WTC11 (cell line): ENCODE results near the gene VWF. TPM values are rescaled to one million over a fixed set of nuclear protein-coding genes. Genes with fewer than 3 reads are reported as not detected.

Experiments
- ATAC-seq: fragments of 200-7000 bp; cut with Tn5 transposase; 2 replicates; pipeline ENCODE4 v1.10.0; 2021; ENCODE audit warnings: mild to moderate bottlenecking, moderate library complexity
- CTCF ChIA-PET: fragments of 300-600 bp; sonication (Branson Sonifier 250); formaldehyde crosslinking; loops from one replicate; lab custom pipeline; 2021; ENCODE audit warnings: antibody characterized with exemption; lab: Charles Lee
- POLR2A ChIA-PET: fragments of 350-600 bp; sonication (Branson Sonifier 250); formaldehyde crosslinking; loops from one replicate; lab custom pipeline; 2021; ENCODE audit warnings: antibody characterized with exemption; lab: Charles Lee
- DNase-seq: peaks from one replicate; pipeline ENCODE4 v3.0.0; 2021; ENCODE audit warnings: low spot score
- H3K27ac Mint-ChIP-seq: 2 replicates; pipeline ENCODE4 v1.8.0; 2021; ENCODE audit warnings: mixed read lengths
- H3K27me3 Mint-ChIP-seq: 2 replicates; pipeline ENCODE4 v1.8.0; 2021; ENCODE audit warnings: low read depth, mild to moderate bottlenecking, moderate library complexity, mixed read lengths
- H3K36me3 Mint-ChIP-seq: 2 replicates; pipeline ENCODE4 v1.8.0; 2021; ENCODE audit warnings: mixed read lengths
- H3K4me1 Mint-ChIP-seq: 2 replicates; pipeline ENCODE4 v1.8.0; 2022; ENCODE audit warnings: mixed read lengths
- H3K4me3 Mint-ChIP-seq: 2 replicates; pipeline ENCODE4 v1.8.0; 2021; ENCODE audit warnings: mild to moderate bottlenecking, moderate library complexity, mixed read lengths
- H3K9me3 Mint-ChIP-seq: 2 replicates; pipeline ENCODE4 v1.8.0; 2021; ENCODE audit warnings: mixed read lengths
- ETV6 ChIP-seq: sonication (generic); formaldehyde crosslinking; IDR thresholded peaks from 2 replicates; pipeline ENCODE4 v1.8.1; 2022; ENCODE audit warnings: mild to moderate bottlenecking, missing genetic modification reagents
- GRHL2 ChIP-seq: fragments of 250-450 bp; sonication (Bioruptor Pico); IDR thresholded peaks from 2 replicates; pipeline ENCODE4 v1.8.0; 2022; ENCODE audit warnings: mild to moderate bottlenecking, moderate library complexity; ENCODE audit not compliant: insufficient replicate concordance, severe bottlenecking
- IRF2 ChIP-seq: sonication (generic); formaldehyde crosslinking; IDR thresholded peaks from 2 replicates; pipeline ENCODE4 v1.8.0; 2022; ENCODE audit warnings: low read depth, missing genetic modification reagents, borderline replicate concordance
- MYBL2 ChIP-seq: sonication (generic); formaldehyde crosslinking; IDR thresholded peaks from 2 replicates; pipeline ENCODE4 v1.8.1; 2023; ENCODE audit warnings: mild to moderate bottlenecking, moderate library complexity, missing genetic modification reagents
- NFE2L1 ChIP-seq: sonication (generic); formaldehyde crosslinking; IDR thresholded peaks from 2 replicates; pipeline ENCODE4 v1.8.1; 2023; ENCODE audit warnings: missing genetic modification reagents
- NFYB ChIP-seq: sonication (generic); formaldehyde crosslinking; conservative IDR thresholded peaks from 2 replicates; pipeline ENCODE4 v1.8.0; 2022; ENCODE audit warnings: low read depth, missing genetic modification reagents
- NR2C2 ChIP-seq: sonication (generic); formaldehyde crosslinking; IDR thresholded peaks from 2 replicates; pipeline ENCODE4 v1.8.0; 2022; ENCODE audit warnings: mild to moderate bottlenecking, missing genetic modification reagents
- NR3C1 ChIP-seq: sonication (generic); formaldehyde crosslinking; conservative IDR thresholded peaks from 2 replicates; pipeline ENCODE4 v1.8.1; 2023; ENCODE audit warnings: low read depth, mild to moderate bottlenecking, missing genetic modification reagents
- RORB ChIP-seq: fragments of 250-450 bp; sonication (Bioruptor Pico); IDR thresholded peaks from 2 replicates; pipeline ENCODE4 v1.9.0; 2021; ENCODE audit warnings: mild to moderate bottlenecking
- SMAD3 ChIP-seq: sonication (generic); formaldehyde crosslinking; IDR thresholded peaks from 2 replicates; pipeline ENCODE4 v1.8.0; 2022; ENCODE audit warnings: missing genetic modification reagents, mild to moderate bottlenecking, borderline replicate concordance
- TCF7 ChIP-seq: sonication (generic); formaldehyde crosslinking; IDR thresholded peaks from 2 replicates; pipeline ENCODE4 v1.8.0; 2022; ENCODE audit warnings: mild to moderate bottlenecking, low read depth, missing genetic modification reagents, moderate library complexity
- TEAD1 ChIP-seq: sonication (generic); formaldehyde crosslinking; IDR thresholded peaks from 2 replicates; pipeline ENCODE4 v1.8.0; 2022; ENCODE audit warnings: mild to moderate bottlenecking, missing genetic modification reagents
- ZNF219 ChIP-seq: sonication (generic); formaldehyde crosslinking; IDR thresholded peaks from 2 replicates; pipeline ENCODE4 v1.8.0; 2023; ENCODE audit warnings: missing genetic modification reagents, mild to moderate bottlenecking, borderline replicate concordance
- total RNA-seq: library from RNA; stranded (reverse); gene quantifications from 3 replicates; pipeline ENCODE4 v1.2.3, GENCODE V29; 2021
- TF ChIP-seq, protein P1 (sequence below): fragments of 250-450 bp; sonication (Bioruptor Pico); IDR thresholded peaks from 2 replicates; pipeline ENCODE4 v1.9.0; 2021; ENCODE audit warnings: moderate library complexity, mild to moderate bottlenecking, inconsistent platforms, borderline replicate concordance
- TF ChIP-seq, protein P2 (sequence below): sonication (generic); formaldehyde crosslinking; IDR thresholded peaks from 2 replicates; pipeline ENCODE4 v1.8.1; 2022; ENCODE audit warnings: mild to moderate bottlenecking, missing genetic modification reagents, moderate library complexity, borderline replicate concordance
- TF ChIP-seq, protein P3 (sequence below): fragments of 250-450 bp; sonication (Bioruptor Pico); IDR thresholded peaks from 2 replicates; pipeline ENCODE4 v1.9.0; 2021; ENCODE audit warnings: mild to moderate bottlenecking
- TF ChIP-seq, protein P4 (sequence below): sonication (generic); formaldehyde crosslinking; IDR thresholded peaks from 2 replicates; pipeline ENCODE4 v1.8.0; 2022; ENCODE audit warnings: mild to moderate bottlenecking, missing genetic modification reagents
- TF ChIP-seq, protein P5 (sequence below): sonication (generic); formaldehyde crosslinking; IDR thresholded peaks from 2 replicates; pipeline ENCODE4 v1.8.1; 2022; ENCODE audit warnings: mild to moderate bottlenecking, moderate library complexity, missing genetic modification reagents
- TF ChIP-seq, protein P6 (sequence below): sonication (generic); formaldehyde crosslinking; IDR thresholded peaks from 2 replicates; pipeline ENCODE4 v1.8.1; 2022; ENCODE audit warnings: low read depth, missing genetic modification reagents, borderline replicate concordance

VWF gene
- total RNA-seq, 1 experiment from 2014 or later = 0.48 TPM

DNA sequence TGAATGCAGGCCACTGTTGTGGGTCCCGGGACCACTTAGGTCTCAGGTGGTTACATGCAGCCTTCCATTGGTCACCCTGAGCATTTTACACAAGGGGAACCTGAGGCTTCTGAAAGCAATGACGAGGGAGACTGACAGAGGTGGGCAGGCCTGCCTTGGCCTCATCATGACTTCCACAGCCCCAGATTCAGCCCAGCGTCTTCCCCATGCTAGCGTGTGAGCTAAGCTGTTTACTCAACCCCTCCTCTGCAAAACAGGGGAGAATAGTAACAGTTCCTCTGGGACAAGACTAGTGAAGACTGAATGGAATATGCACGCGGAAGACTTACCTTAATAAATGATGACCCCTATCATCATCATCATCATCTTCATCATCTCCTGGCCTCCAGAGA, 46.8 kb downstream of the VWF start:
- ATAC-seq = no peak
- Mint-ChIP-seq H3K36me3 (no peaks in the 10 kb centered on the region), H3K4me1 (peaks cover 8% of the 10 kb centered on the region), H3K9me3 (no peaks in the 10 kb centered on the region), H3K27me3 (no peaks in the 10 kb centered on the region), H3K27ac (no peak overlapping the region), H3K4me3 (no peak overlapping the region)
- POLR2A ChIA-PET = no interaction called here
- TF ChIP-seq, protein P1, sequence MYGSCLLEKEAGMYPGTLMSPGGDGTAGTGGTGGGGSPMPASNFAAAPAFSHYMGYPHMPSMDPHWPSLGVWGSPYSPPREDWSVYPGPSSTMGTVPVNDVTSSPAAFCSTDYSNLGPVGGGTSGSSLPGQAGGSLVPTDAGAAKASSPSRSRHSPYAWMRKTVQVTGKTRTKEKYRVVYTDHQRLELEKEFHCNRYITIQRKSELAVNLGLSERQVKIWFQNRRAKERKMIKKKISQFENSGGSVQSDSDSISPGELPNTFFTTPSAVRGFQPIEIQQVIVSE (CRISPR knock-in tag) = no peak
- no peak for TF ChIP-seq TCF7 (CRISPR knock-in tag)
- TF ChIP-seq IRF2 = no peak
- TF ChIP-seq MYBL2 (CRISPR knock-in tag) = no peak
- TF ChIP-seq, protein P2, sequence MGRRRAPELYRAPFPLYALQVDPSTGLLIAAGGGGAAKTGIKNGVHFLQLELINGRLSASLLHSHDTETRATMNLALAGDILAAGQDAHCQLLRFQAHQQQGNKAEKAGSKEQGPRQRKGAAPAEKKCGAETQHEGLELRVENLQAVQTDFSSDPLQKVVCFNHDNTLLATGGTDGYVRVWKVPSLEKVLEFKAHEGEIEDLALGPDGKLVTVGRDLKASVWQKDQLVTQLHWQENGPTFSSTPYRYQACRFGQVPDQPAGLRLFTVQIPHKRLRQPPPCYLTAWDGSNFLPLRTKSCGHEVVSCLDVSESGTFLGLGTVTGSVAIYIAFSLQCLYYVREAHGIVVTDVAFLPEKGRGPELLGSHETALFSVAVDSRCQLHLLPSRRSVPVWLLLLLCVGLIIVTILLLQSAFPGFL (CRISPR knock-in tag) = no peak
- no peak for TF ChIP-seq ETV6 (CRISPR knock-in tag)
- TF ChIP-seq RORB (CRISPR knock-in tag) = no peak
- TF ChIP-seq, protein P3, sequence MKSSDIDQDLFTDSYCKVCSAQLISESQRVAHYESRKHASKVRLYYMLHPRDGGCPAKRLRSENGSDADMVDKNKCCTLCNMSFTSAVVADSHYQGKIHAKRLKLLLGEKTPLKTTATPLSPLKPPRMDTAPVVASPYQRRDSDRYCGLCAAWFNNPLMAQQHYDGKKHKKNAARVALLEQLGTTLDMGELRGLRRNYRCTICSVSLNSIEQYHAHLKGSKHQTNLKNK (CRISPR knock-in tag) = no peak
- TF ChIP-seq GRHL2 (CRISPR knock-in tag) = no peak
- TF ChIP-seq, protein P4, sequence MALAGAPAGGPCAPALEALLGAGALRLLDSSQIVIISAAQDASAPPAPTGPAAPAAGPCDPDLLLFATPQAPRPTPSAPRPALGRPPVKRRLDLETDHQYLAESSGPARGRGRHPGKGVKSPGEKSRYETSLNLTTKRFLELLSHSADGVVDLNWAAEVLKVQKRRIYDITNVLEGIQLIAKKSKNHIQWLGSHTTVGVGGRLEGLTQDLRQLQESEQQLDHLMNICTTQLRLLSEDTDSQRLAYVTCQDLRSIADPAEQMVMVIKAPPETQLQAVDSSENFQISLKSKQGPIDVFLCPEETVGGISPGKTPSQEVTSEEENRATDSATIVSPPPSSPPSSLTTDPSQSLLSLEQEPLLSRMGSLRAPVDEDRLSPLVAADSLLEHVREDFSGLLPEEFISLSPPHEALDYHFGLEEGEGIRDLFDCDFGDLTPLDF = no peak
- TF ChIP-seq NR3C1 (CRISPR knock-in tag) = no peak
- no peak for TF ChIP-seq ZNF219 (CRISPR knock-in tag)
- DNase-seq = no peak
- CTCF ChIA-PET = interaction anchor here (1.2 kb wide), 1 partner anchor 116 kb away, joined by 4 read pairs; no protein-coding TSS in a partner anchor

DNA sequence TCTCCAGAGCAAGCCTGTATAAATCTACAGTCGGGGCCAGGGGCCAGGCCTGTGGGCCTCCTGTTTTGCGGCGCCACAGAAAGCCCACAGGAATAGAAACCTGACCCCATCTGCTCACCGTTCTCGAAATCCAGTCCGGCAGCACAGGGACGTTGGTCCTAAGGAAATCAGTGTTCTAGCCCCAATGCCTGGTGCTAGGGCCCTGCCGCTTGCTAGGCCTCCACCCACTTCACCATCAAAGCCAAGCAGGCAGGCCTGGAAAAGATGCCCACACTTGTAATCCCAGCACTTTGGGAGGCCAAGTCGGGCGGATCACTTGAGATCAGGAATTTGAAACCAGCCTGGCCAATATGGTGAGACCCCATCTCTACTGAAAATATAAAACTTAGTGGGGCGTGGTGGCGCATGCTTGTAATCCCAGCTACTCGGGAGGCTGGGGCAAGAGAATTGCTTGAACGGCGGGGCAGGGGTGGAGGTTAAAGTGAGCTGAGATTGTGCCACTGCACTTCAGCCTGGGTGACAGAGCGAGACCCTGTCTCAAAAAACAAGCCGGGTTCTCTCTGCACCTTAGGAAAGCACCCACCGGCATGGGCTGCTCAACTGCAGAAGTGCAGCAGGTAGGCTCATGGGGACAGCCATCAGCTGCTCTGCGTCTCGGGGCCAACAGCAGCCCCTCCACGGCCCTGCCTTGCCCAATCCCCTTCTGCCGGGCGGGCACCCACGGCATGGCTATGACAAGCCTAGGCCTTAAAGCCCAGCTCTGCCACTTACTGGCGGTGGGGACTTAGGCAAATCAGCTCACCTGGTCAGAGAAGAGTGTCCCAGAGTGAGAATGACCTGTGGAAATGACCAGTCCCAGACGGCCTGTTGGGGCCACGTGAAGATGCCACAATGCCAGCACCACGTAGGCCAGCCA, 47.4 kb downstream of the VWF start:
- DNase-seq (no peak), ATAC-seq (no peak)
- ChIA-PET POLR2A (no interaction called here), CTCF (interaction anchor here (1.2 kb wide), 1 partner anchor 117 kb away, joined by 4 read pairs; no protein-coding TSS in a partner anchor)
- no peak overlapping the region for H3K27ac Mint-ChIP-seq
- H3K36me3 Mint-ChIP-seq = no peaks in the 10 kb centered on the region
- H3K4me1 Mint-ChIP-seq = peaks cover 8% of the 10 kb centered on the region
- no peaks in the 10 kb centered on the region for H3K9me3 Mint-ChIP-seq
- no peak overlapping the region for H3K4me3 Mint-ChIP-seq
- TF ChIP-seq TEAD1 = no peak
- no peak for TF ChIP-seq NR2C2 (CRISPR knock-in tag)
- no peak for TF ChIP-seq NFE2L1
- TF ChIP-seq, protein P2 (CRISPR knock-in tag) = no peak
- no peak for TF ChIP-seq SMAD3 (CRISPR knock-in tag)
- no peak for TF ChIP-seq NFYB
- no peak for TF ChIP-seq GRHL2 (CRISPR knock-in tag)
- TF ChIP-seq, protein P5, sequence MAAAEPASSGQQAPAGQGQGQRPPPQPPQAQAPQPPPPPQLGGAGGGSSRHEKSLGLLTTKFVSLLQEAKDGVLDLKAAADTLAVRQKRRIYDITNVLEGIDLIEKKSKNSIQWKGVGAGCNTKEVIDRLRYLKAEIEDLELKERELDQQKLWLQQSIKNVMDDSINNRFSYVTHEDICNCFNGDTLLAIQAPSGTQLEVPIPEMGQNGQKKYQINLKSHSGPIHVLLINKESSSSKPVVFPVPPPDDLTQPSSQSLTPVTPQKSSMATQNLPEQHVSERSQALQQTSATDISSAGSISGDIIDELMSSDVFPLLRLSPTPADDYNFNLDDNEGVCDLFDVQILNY (CRISPR knock-in tag) = no peak
- TF ChIP-seq, protein P6, sequence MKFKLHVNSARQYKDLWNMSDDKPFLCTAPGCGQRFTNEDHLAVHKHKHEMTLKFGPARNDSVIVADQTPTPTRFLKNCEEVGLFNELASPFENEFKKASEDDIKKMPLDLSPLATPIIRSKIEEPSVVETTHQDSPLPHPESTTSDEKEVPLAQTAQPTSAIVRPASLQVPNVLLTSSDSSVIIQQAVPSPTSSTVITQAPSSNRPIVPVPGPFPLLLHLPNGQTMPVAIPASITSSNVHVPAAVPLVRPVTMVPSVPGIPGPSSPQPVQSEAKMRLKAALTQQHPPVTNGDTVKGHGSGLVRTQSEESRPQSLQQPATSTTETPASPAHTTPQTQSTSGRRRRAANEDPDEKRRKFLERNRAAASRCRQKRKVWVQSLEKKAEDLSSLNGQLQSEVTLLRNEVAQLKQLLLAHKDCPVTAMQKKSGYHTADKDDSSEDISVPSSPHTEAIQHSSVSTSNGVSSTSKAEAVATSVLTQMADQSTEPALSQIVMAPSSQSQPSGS (CRISPR knock-in tag) = no peak
- H3K27me3 Mint-ChIP-seq = no peaks in the 10 kb centered on the region
